OCI-LY7 (cell line): ENCODE data around the gene GLUL.

Source experiments
- EZH2phosphoT487 ChIP-seq: fragments of 200-600 bp; sonication (generic); IDR thresholded peaks from 2 replicates; pipeline ENCODE4 v1.6.1; 2018; ENCODE audit warnings: low read depth, borderline replicate concordance, mild to moderate bottlenecking, mixed run types, antibody characterized with exemption, low read length, moderate library complexity, mixed read lengths
- TF ChIP-seq, protein P1 (sequence below): fragments of 200-600 bp; sonication (generic); conservative IDR thresholded peaks from 2 replicates; pipeline ENCODE4 v1.5.1; 2014; ENCODE audit warnings: mild to moderate bottlenecking, antibody characterized with exemption, low read length, moderate library complexity, mixed read lengths

DNA sequence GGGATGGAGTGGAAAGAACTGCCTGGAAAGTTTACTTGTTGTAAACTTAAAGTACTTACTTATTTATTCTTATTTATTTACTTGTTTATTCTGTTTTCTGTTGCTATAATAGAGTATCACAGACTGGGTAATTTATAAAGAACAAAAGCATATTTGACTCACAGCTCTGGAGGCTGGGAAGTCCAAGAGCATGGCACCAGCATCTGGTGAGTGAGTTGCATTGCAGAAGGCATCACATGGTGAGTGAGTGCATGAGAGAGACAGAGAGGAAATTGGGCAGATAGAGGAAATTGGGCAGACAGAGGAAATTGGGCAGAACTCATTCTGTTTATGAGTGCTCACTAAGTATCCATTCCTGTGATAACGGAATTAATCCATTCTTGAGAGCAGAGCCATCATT lies 46.7 kb upstream of the GLUL start:
- TF ChIP-seq, protein P1, sequence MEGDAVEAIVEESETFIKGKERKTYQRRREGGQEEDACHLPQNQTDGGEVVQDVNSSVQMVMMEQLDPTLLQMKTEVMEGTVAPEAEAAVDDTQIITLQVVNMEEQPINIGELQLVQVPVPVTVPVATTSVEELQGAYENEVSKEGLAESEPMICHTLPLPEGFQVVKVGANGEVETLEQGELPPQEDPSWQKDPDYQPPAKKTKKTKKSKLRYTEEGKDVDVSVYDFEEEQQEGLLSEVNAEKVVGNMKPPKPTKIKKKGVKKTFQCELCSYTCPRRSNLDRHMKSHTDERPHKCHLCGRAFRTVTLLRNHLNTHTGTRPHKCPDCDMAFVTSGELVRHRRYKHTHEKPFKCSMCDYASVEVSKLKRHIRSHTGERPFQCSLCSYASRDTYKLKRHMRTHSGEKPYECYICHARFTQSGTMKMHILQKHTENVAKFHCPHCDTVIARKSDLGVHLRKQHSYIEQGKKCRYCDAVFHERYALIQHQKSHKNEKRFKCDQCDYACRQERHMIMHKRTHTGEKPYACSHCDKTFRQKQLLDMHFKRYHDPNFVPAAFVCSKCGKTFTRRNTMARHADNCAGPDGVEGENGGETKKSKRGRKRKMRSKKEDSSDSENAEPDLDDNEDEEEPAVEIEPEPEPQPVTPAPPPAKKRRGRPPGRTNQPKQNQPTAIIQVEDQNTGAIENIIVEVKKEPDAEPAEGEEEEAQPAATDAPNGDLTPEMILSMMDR, result no peak
- no peak for TF ChIP-seq EZH2phosphoT487
